B cell (primary cell): ENCODE data around the gene TMEM80. TPM values are rescaled to one million over a fixed set of nuclear protein-coding genes. Genes with fewer than 3 reads are reported as not detected.

ENCODE experiments used
- ATAC-seq: fragments of 200-7000 bp; cut with Tn5 transposase; one replicate; pipeline ENCODE4 v1.10.0; 2021; ENCODE audit warnings: low read depth, mild to moderate bottlenecking, moderate number of reproducible peaks, moderate library complexity
- CTCF ChIA-PET: fragments of 350-600 bp; sonication (Branson Sonifier 250); formaldehyde crosslinking; loops from one replicate; lab custom pipeline; 2021; ENCODE audit warnings: antibody characterized with exemption, inconsistent platforms; lab: Charles Lee
- POLR2A ChIA-PET: fragments of 350-600 bp; sonication (Branson Sonifier 250); formaldehyde crosslinking; loops from one replicate; lab custom pipeline; 2021; ENCODE audit warnings: antibody characterized with exemption; lab: Charles Lee
- DNase-seq: peaks from one replicate; pipeline ENCODE4 v3.0.0; 2013
- H2AFZ ChIP-seq: 2 replicates; pipeline ENCODE4 v1.6.1; 2012; ENCODE audit warnings: mild to moderate bottlenecking, low read depth, low read length; ENCODE audit not compliant: insufficient read depth, poor library complexity, severe bottlenecking
- H3K27ac ChIP-seq, 2 donors: 1 replicate in 1 of 2; 2 replicates in 1 of 2; pipeline ENCODE4 v1.5.1; 2012 to 2013; ENCODE audit warnings: low read length in 2 of 2, mild to moderate bottlenecking in 2 of 2, moderate library complexity in 1 of 2
- H3K27me3 ChIP-seq, 4 experiments: fragments of 200-600 bp in 1 of 4; sonication (generic) in 1 of 4; replicated peaks in 1 of 4; 1 replicate in 2 of 4; 2 replicates in 2 of 4; pipeline versions ENCODE4 v1.6.1 to v1.7.0; 2013 to 2016; ENCODE audit warnings: low read length in 3 of 4, mild to moderate bottlenecking in 2 of 4, mixed read lengths in 1 of 4, moderate library complexity in 1 of 4; ENCODE audit not compliant: insufficient read depth in 4 of 4, control insufficient read depth in 3 of 4; ENCODE audit errors: control extremely low read depth in 1 of 4
- H3K36me3 ChIP-seq, 2 experiments: replicated peaks in 1 of 2; 1 replicate in 1 of 2; 2 replicates in 1 of 2; pipeline versions ENCODE4 v1.6.1 to v1.7.1; 2013; ENCODE audit warnings: low read length in 1 of 2; ENCODE audit not compliant: insufficient read depth in 2 of 2, control insufficient read depth in 1 of 2; ENCODE audit errors: control extremely low read depth in 1 of 2, extremely low read depth in 1 of 2
- H3K4me1 ChIP-seq, 2 donors: fragments of 200-600 bp in 1 of 2; sonication (generic) in 1 of 2; 1 replicate in 1 of 2; 2 replicates in 1 of 2; pipeline versions ENCODE4 v1.5.1 to v1.6.1; 2013 to 2017; ENCODE audit warnings: low read length in 2 of 2; ENCODE audit not compliant: control insufficient read depth in 2 of 2, insufficient read depth in 2 of 2
- H3K4me2 ChIP-seq: replicated peaks from 2 replicates; pipeline ENCODE3; 2012; ENCODE audit warnings: mild to moderate bottlenecking, low read depth, low read length; ENCODE audit not compliant: poor library complexity, severe bottlenecking
- H3K4me3 ChIP-seq, 5 experiments: fragments of 200-600 bp in 1 of 5; sonication (generic) in 1 of 5; 1 replicate in 3 of 5; 2 replicates in 2 of 5; pipeline versions ENCODE4 v1.5.1 to v1.7.0; 2011 to 2016; ENCODE audit warnings: low read length in 4 of 5, mild to moderate bottlenecking in 4 of 5, low read depth in 2 of 5, control low read depth in 1 of 5, moderate library complexity in 1 of 5; ENCODE audit not compliant: insufficient read depth in 1 of 5; ENCODE audit errors: control extremely low read depth in 1 of 5, extremely low read depth in 1 of 5
- H3K79me2 ChIP-seq: fragments of 200-600 bp; sonication (generic); one replicate; pipeline ENCODE4 v1.6.0; 2016; ENCODE audit warnings: low read length; ENCODE audit not compliant: control insufficient read depth, insufficient read depth
- H3K9ac ChIP-seq: fragments of 200-600 bp; sonication (generic); 2 replicates; pipeline ENCODE4 v1.6.1; 2017; ENCODE audit warnings: mild to moderate bottlenecking, low read length, moderate library complexity
- H3K9me3 ChIP-seq, 3 donors: one replicate each; pipeline versions ENCODE4 v1.6.1 to v1.7.1; 2013; ENCODE audit warnings: low read length in 2 of 3; ENCODE audit not compliant: control insufficient read depth in 2 of 3, insufficient read depth in 1 of 3; ENCODE audit errors: control extremely low read depth in 1 of 3
- H4K20me1 ChIP-seq: 2 replicates; pipeline ENCODE4 v1.6.0; 2012; ENCODE audit warnings: mild to moderate bottlenecking, low read length; ENCODE audit not compliant: insufficient read depth, control insufficient read depth, poor library complexity, severe bottlenecking
- H3K27ac Mint-ChIP-seq: one replicate; pipeline ENCODE4 v1.8.0; 2021; ENCODE audit warnings: mixed read lengths
- H3K27me3 Mint-ChIP-seq: one replicate; pipeline ENCODE4 v1.8.0; 2021; ENCODE audit warnings: mixed read lengths
- H3K4me1 Mint-ChIP-seq: one replicate; pipeline ENCODE4 v1.8.0; 2021; ENCODE audit warnings: mixed read lengths
- H3K4me3 Mint-ChIP-seq: one replicate; pipeline ENCODE4 v1.8.0; 2021; ENCODE audit warnings: mixed read lengths
- H3K9me3 Mint-ChIP-seq: one replicate; pipeline ENCODE4 v1.8.0; 2022; ENCODE audit warnings: mixed read lengths; ENCODE audit not compliant: insufficient read depth
- CTCF ChIP-seq: fragments of 200-600 bp; IDR thresholded peaks from one replicate; pipeline ENCODE4 v1.8.0; 2022; ENCODE audit warnings: antibody characterized with exemption, mild to moderate bottlenecking
- EZH2 ChIP-seq: IDR thresholded peaks from 2 replicates; pipeline ENCODE4 v1.6.1; 2012; ENCODE audit warnings: borderline replicate concordance, low read depth, mild to moderate bottlenecking, moderate library complexity, low read length; ENCODE audit not compliant: insufficient read depth, poor library complexity, severe bottlenecking
- WGBS: methylation state at CpG from one replicate; pipeline ENCODE4 v1.1.5; 2013; ENCODE audit warnings: missing lambda C conversion rate; ENCODE audit not compliant: insufficient coverage; 5-methylcytosine and 5-hydroxymethylcytosine counted together
- intact Hi-C: fragments of 100-400 bp; cut with micrococcal nuclease; formaldehyde crosslinking; loops from one replicate; pipeline ENCODE4 v1.10.0; 2022
- polyA plus RNA-seq: library from polyadenylated mRNA; depleted of rRNA; stranded (reverse); fragments of >200 nt; gene quantifications from 2 replicates; pipeline ENCODE4 v1.2.3, GENCODE V29; 2012
- total RNA-seq, 2 donors: library from RNA; stranded (reverse); fragments of 120-200 nt in 1 of 2; gene quantifications; 1 replicate in 1 of 2; 2 replicates in 1 of 2; pipeline versions ENCODE4 v1.2.3 to v1.2.4, GENCODE V29; 2013 to 2022

The TMEM80 gene
- total and polyA plus RNA-seq, 2 donors (not counting 1 experiment from before 2014, with no cell fraction given) = 72.5 to 84.1 TPM

GRCh38 chr11:727281-727701 is 31.7 kb downstream of the TMEM80 start:
- H3K27ac Mint-ChIP-seq = no peak overlapping the region
- no peak overlapping the region for H3K4me3 ChIP-seq
- H3K27ac ChIP-seq = no peak overlapping the region
- intact Hi-C loops = loop anchor here (5.0 to 10.0 kb wide), 2 partner anchors 70 to 112 kb away; partner anchors contain the start of genes IRF7 and SLC25A22
- no peaks in the 10 kb centered on the region for H3K9me3 ChIP-seq
- H3K9ac ChIP-seq = no peak overlapping the region
- H3K4me3 Mint-ChIP-seq = no peak overlapping the region
- DNase-seq (peak; percentile 32), ATAC-seq (no peak)
- H4K20me1 ChIP-seq = peaks cover 9% of the 10 kb centered on the region
- ChIA-PET CTCF (interaction anchor here (0.7 to 8.2 kb wide), 10 partner anchors 13 to 172 kb away, joined by 3 to 104 read pairs (median 7); partner anchors contain the start of genes DEAF1, TALDO1 and TMEM80), POLR2A (interaction anchor here (1.6 to 8.2 kb wide), 2 partner anchors 32 to 192 kb away, joined by 4 to 105 read pairs; partner anchors contain the start of genes DEAF1, HRAS and TMEM80)
- H3K36me3 ChIP-seq = no peaks in the 10 kb centered on the region
- H3K4me1 Mint-ChIP-seq = peaks cover 15% of the 10 kb centered on the region
- H3K4me1 ChIP-seq = peaks cover 17 to 35% of the 10 kb centered on the region in 2 donors
- peaks cover 5% of the 10 kb centered on the region for H3K27me3 Mint-ChIP-seq
- 98% methylated on average over 12 of the region's 12 CpGs for WGBS
- no peaks in the 10 kb centered on the region for H3K9me3 Mint-ChIP-seq
- no peak overlapping the region for H2AFZ ChIP-seq
- H3K27me3 ChIP-seq = peaks cover 0 to 25% (median 0%) of the 10 kb centered on the region in 4 experiments
- peak overlapping the region; percentile 94 for H3K4me2 ChIP-seq
- TF ChIP-seq EZH2 = no peak
- no peaks in the 10 kb centered on the region for H3K79me2 ChIP-seq

- no peak overlapping the region for H3K4me3 Mint-ChIP-seq
- Histone ChIP-seq H3K4me2 (peak overlapping the region; percentile 46), H2AFZ (no peak overlapping the region), H3K79me2 (no peaks in the 10 kb centered on the region), H3K4me3 (no peak overlapping the region), H4K20me1 (peaks cover 9% of the 10 kb centered on the region), H3K36me3 (no peaks in the 10 kb centered on the region), H3K9ac (no peak overlapping the region), H3K27ac (no peak overlapping the region), H3K27me3 (peaks cover 0 to 24% (median 0%) of the 10 kb centered on the region in 4 experiments), H3K4me1 (peaks cover 14 to 29% of the 10 kb centered on the region in 2 donors), H3K9me3 (no peaks in the 10 kb centered on the region)
- intact Hi-C loops = loop anchor here (1.0 to 10.0 kb wide), 6 partner anchors 19 to 173 kb away; partner anchors contain the start of genes IRF7, SLC25A22 and TALDO1
- ChIA-PET POLR2A (interaction anchor here (1.0 kb wide), 1 partner anchor 31 kb away, joined by 3 read pairs; no protein-coding TSS in a partner anchor), CTCF (interaction anchor here (0.6 to 8.2 kb wide), 12 partner anchors 12 to 1065 kb away, joined by 3 to 104 read pairs (median 4); partner anchors contain the start of genes TALDO1 and TMEM80)
- no peaks in the 10 kb centered on the region for H3K9me3 Mint-ChIP-seq
- H3K27ac Mint-ChIP-seq = no peak overlapping the region
- TF ChIP-seq CTCF = peak; percentile 97
- TF ChIP-seq EZH2 = no peak
- DNase-seq (peak; percentile 85), ATAC-seq (peak; percentile 85)
- peaks cover 4% of the 10 kb centered on the region for H3K27me3 Mint-ChIP-seq
- H3K4me1 Mint-ChIP-seq = peaks cover 12% of the 10 kb centered on the region
- 33% methylated on average over 23 of the region's 31 CpGs for WGBS
Observed at GRCh38 chr11:727859-728748, 32.5 kb downstream of the TMEM80 start.
